GM18907 (cell line): ENCODE results near the gene IL18R1.

Experiments
- ATAC-seq: cut with Tn5 transposase; IDR thresholded peaks from one replicate; pipeline ENCODE4 v1.9.1; 2021; ENCODE audit warnings: mild to moderate bottlenecking, moderate library complexity; ENCODE audit not compliant: unreplicated experiment

Gene IL18R1

GRCh38 chr2:102432386-102432785 is 76.8 kb downstream of the IL18R1 start:
- ATAC-seq, result no peak

- ATAC-seq, result peak; percentile 2
These were observed 78.5 kb downstream of the IL18R1 start for GRCh38 chr2:102433973-102434654.

GRCh38 chr2:102434655-102435381 is 79.2 kb downstream of the IL18R1 start:
- ATAC-seq, result peak; percentile 63

- no peak for ATAC-seq
These were observed 80.1 kb downstream of the IL18R1 start for GRCh38 chr2:102435741-102436140.

GRCh38 chr2:102436323-102436722 is 80.7 kb downstream of the IL18R1 start:
- no peak for ATAC-seq

- ATAC-seq, result no peak
These were observed 81.5 kb downstream of the IL18R1 start for GRCh38 chr2:102437122-102437521.

- ATAC-seq, result no peak
These were observed 82.5 kb downstream of the IL18R1 start for GRCh38 chr2:102438111-102438510.

- no peak for ATAC-seq
These were observed 83.0 kb downstream of the IL18R1 start for GRCh38 chr2:102438578-102438977.

GRCh38 chr2:102439065-102439695 is 83.6 kb downstream of the IL18R1 start:
- ATAC-seq, result no peak

- ATAC-seq, result peak; percentile 80
These were observed 87.6 kb downstream of the IL18R1 start for GRCh38 chr2:102442967-102443828.

GRCh38 chr2:102444233-102444632 is 88.6 kb downstream of the IL18R1 start:
- no peak for ATAC-seq

GRCh38 chr2:102446936-102447335 is 91.3 kb downstream of the IL18R1 start:
- no peak for ATAC-seq
